GM13977 (cell line): Measurements from ENCODE around the gene LRMDA.
"Not testable (repeated sequence)": the region's sequence is repeated elsewhere in the genome, so short reads cannot be mapped to it uniquely, and the experiment has no call there.

ENCODE experiments used
- DNase-seq: peaks from one replicate; pipeline ENCODE4 v3.0.0; 2012; ENCODE audit warnings: low spot score
- CTCF ChIP-seq: IDR thresholded peaks from 2 replicates; pipeline ENCODE4 v1.5.1; 2012; ENCODE audit warnings: mild to moderate bottlenecking, control low read depth; ENCODE audit not compliant: insufficient read depth; ENCODE audit errors: extremely low read depth, missing control alignments
- in situ Hi-C: fragments of 300-500 bp; cut with MboI; formaldehyde crosslinking; loops from one replicate; pipeline ENCODE4 v1.12.0; 2022; ENCODE audit warnings: low sequenced_read_pairs, low pct_unique_long_range_greater_than_20kb, mixed read lengths, inconsistent platforms; ENCODE audit not compliant: unreplicated experiment

LRMDA gene

DNA sequence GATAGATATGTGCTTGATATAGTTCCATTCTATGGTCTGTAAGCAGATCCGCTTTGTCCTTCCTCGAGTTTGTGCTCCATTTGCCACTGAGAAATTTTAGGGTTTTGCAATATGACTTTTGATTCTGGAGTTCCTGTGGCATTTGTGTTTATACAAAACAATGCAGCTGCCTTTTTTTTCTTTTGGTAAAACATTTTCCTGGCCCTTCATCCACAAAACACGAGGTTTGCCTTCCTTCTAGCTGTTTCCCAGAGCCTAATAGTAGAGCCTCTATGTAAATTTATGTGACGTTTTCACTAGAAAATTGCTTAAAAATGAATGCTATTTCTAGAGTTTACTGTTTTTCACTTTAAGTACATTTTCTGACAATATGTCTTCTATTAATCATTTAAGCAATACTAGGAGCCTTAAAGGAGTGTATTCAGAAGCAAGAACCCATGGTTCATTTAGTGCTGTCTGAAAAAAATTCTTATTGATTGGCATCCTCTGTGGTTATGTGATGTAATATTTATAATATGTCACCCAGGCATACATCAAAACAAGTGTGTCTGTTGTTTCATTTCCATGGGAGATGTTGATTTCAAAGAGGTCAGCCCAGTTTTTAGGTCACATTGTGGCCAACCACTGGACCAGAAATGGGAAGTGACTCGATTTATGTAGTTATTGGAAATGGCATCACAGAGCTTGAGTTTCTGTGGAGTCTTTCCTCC is 618.3 kb downstream of the LRMDA start:
- no peak for TF ChIP-seq CTCF
- DNase-seq, result no peak
- in situ Hi-C loops, result no loop called here

- in situ Hi-C loops, result no loop called here
- DNase-seq, result no peak
- TF ChIP-seq CTCF, result no peak
Observed at GRCh38 chr10:76050291-76050625, 618.8 kb downstream of the LRMDA start.

- in situ Hi-C loops, result no loop called here
- no peak for TF ChIP-seq CTCF
- no peak for DNase-seq
Observed at GRCh38 chr10:76051007-76051936, 619.8 kb downstream of the LRMDA start.

DNA sequence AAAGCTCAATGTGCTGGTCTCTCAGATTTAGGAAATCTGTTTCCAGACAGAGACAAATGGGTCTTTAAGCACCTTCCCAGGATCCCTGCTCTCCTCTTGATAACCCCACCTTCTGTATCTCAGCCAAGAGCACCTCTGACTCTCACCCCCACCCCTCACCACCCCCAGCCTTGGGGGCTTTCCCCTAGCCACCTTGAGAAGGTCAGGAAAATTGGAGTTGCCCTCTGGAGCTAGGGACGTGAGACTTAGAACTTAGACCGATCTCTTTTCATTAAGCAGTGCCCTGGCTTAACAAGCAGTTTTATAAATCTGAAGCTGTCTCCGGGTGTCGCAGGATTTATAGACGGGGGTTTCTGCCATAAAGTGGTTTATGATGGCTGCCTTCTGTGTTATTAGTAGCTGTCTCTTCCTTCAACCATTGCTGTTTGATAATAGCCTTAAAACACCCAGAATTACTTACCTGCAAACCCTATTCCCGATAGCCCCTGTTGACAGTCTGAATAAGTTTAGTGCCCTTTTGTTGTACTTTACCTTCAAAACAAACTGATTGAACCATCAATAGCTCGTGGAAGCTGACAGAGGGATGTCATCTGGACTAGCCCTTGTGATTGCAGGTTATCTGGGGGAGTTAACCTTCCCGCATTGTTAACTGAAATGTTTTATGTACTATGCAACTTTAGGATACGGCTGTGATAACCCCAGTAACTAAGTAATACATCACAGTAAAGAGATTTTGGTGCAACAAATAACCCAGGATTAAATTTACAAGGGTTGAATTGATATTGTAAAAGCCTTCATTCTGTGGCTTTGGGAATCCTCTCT is 621.5 kb downstream of the LRMDA start:
- DNase-seq, result no peak
- no peak for TF ChIP-seq CTCF
- in situ Hi-C loops, result no loop called here

- TF ChIP-seq CTCF, result no peak
- no peak for DNase-seq
- in situ Hi-C loops, result no loop called here
Observed at GRCh38 chr10:76055466-76055865, 624.0 kb downstream of the LRMDA start.

GRCh38 chr10:76055963-76056362 is 624.5 kb downstream of the LRMDA start:
- in situ Hi-C loops, result no loop called here
- DNase-seq, result no peak
- TF ChIP-seq CTCF, result no peak

GRCh38 chr10:76060993-76061392 is 629.6 kb downstream of the LRMDA start:
- DNase-seq, in situ Hi-C loops: not testable (repeated sequence)
